ENCODE results near the gene COL20A1.

The COL20A1 gene

DNA sequence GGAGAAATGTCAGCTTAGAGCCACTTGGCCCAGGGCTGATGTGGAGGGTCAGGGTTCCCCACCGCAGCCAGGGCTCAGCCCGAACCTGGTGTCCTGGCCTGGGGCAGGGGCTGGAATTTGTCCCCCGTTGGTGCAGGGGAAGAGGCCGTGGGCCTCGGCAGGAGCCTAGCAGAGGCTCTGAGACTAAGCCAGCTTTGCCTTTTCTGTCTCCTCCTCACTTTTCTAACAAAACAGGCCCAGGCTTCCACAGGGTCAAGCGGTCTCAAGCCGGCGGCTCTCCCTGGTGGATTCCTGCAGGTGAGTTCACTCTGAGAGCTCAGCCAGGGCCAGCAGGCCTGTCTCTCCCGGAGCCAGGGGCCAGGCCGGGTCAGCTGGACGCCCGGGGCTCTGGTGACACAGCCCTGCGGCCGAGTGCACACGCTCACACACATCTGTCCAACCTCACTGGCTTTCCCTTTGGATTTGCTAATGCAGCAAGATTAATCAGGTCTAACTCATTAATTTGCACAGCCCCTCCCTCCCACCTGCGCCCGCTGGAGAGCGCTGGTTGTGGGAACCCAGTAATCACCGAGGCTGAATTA lies 71.1 kb downstream of the COL20A1 start:
- DNase-seq = no peak

DNA sequence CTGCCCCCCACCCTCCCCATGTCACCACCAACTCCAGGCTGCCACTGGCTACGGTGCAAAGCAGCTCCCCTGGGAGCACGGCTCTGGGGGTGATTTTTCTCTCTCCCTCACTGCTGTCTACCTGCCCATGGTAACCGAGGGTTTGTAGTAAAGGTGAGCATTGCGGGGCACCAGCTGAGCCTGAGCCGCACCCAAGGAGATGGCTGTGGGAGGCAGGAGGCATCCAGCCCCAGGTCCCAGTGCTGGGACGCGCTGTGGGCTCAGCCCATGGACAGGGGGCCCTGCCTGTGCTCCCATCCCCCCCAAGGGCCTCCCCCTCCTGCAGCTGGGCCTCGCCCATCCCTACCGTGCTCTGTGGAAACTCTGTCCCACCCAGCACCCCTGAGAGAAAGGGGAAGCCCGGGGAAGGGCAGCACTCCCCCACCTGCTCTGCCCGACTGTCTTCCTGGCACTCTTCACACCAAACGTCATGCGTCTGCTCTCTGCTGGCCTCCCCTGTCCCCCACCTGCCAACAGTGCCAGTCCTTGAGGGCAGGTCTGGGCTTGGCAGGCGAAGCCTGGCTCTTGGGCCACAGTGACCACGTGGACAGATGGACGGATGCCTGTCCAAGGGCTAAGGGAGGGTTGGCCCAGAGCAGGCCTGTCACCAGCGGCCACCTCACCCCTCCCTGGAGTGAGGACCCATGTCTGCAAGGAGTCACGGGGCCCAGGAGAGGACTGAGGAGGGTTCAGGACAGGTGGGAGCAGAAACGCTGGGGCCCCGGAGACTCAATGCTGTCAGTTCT lies 72.0 kb downstream of the COL20A1 start:
- no peak for DNase-seq

DNA sequence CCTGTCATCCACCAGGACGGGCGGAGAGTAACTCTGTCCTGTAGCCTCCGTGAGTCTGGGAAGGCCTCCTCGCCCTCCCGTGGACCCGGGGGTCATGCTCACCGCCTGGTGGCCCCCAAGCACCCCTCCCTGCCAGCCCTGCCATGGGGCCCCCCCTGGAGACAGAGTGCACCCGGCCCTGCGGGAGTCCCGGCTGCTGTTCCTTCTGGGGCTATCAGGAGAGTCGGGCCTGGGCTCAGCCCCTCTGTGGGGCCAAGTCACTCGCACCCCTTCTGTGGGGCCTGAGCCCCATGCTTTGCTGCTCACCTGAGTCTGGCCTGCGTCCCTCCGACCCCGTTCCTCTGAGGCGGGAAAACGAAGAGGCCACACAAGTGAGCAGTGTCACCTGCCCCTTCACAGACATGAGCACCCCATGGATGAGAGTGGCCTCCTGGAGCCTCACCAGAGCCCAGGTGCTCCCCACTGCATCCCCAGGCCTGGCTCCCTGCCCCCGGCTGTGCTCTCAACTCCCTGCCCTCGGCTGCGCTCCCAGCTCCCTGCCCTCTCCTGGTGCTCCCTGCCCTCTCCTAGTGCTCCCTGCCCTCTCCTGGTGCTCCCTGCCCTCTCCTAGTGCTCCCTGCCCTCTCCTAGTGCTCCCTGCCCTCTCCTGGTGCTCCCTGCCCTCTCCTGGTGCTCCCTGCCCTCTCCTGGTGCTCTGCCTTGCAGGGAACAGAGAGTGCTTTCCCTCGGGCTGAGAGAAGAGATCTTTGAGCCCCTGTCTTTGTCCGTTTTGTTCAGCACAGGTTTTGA lies 72.8 kb downstream of the COL20A1 start:
- no peak for DNase-seq

DNA sequence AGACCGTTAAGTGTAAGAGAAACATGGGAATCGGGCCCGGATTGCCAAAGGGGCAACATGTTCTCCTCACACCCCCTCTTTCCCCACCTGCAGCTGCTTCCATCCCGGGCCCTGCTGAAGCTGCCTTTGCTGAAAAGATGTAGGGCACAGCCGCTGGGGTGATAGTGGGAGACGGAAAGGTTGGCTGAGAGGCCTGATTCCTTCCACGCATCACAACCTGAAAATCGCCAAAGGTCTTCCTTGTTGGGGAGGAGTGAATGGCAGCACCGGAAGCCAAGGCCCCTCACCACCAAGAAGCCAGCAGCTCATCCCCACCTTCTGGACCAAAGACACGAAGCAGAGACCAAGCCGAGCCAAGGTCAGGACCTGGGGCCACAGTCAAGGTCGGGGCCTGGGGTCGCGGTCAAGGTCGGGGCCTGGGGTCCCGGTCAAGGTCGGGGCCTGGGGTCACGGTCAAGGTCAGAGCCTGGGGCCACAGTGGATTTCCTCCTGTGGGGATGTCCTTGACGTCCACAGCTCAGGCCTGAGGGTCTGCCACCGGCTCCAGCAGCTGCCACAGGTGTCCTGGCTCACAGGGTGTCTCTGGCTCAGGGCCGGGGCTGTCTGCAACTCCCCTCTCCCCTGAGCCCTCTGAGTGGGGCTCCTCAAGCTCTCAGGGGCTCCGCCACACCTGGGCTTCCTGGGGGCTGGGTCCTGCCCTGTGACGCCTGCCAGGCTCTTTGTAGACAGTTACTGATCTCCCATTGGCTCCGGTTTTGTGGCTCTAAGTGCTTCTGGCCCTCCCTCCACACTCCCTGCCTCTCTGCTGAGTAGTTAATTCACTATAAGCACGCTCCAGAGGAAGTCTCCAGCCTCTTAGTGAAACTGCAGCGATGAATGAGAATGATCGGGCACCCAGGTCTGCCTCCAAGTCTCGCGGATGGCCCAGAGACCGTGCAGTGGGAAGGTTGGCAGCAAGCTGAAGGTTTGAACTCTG lies 73.7 kb downstream of the COL20A1 start:
- DNase-seq = no peak

DNA sequence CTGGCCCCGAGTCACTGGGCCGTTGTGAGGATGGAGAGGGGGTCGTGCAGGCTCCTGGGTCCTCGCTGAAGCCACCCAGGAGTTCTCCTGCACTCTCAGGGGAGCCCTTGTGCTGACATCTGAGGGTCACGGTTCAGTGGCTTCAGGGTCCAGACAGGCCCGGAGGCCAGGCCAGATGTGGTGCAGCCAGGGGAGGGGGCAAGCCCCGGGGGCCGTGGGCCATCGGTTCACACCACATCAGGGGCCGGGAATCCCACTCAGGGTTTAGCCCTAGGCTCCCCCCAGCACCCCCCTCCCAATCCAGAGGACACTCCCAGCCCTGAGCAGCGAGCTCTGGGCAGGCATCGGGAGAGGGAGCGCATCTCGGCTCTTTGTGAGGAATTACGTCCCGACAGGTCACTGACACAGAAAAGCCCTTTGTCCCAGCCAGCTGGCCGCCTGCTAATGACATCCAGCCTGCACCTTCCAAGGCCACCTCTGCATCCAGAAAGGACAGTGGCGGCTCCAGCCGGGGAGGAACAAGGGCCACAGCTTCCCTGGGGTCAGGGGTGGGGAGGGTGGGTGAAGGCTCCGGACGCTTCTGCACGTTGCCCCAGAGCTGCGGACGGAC lies 74.6 kb downstream of the COL20A1 start:
- DNase-seq = no peak

DNA sequence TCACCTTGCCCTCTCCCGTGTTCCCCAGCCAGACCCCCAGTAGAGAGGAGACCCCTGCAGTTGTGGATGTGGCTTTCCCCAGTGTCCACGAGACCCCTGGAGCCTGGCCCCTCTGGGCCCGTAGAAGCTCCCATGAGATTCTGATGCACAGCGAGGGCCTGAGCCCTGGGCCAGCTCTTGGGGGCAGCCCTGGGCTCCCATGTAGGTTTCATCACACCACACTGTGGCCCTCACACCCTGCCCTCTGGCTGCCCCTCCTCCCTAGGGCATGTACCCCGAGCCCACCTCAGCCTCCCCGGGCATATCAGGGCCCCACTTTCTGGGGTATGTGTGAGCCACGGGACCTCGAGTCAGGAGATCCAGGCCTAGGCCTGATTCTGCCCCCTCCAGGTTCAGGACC lies 75.2 kb downstream of the COL20A1 start:
- no peak for DNase-seq

DNA sequence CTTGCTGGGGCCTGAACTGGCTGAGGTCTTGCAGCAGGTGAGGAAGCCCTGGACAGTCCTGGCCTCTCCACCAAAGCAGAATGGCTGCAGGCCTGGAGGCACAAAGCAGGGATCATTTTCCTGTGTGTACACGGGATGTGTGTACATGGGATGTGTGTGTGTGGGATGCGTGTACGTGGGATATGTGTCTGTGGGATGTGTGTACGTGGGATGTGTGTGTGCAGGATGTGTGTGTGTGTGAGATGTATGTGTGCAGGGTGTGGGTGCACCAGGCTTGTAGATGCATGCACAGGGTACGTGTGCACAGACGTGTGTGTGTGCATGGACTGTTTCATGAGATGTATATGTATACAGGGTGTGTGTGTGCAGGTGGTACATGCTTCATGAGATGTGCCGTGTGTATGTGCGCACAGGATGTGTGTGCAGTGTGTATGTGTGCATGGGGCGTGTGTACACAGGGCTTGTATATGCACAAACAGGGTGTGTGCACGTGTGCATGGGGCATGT lies 76.1 kb downstream of the COL20A1 start:
- no peak for DNase-seq

DNA sequence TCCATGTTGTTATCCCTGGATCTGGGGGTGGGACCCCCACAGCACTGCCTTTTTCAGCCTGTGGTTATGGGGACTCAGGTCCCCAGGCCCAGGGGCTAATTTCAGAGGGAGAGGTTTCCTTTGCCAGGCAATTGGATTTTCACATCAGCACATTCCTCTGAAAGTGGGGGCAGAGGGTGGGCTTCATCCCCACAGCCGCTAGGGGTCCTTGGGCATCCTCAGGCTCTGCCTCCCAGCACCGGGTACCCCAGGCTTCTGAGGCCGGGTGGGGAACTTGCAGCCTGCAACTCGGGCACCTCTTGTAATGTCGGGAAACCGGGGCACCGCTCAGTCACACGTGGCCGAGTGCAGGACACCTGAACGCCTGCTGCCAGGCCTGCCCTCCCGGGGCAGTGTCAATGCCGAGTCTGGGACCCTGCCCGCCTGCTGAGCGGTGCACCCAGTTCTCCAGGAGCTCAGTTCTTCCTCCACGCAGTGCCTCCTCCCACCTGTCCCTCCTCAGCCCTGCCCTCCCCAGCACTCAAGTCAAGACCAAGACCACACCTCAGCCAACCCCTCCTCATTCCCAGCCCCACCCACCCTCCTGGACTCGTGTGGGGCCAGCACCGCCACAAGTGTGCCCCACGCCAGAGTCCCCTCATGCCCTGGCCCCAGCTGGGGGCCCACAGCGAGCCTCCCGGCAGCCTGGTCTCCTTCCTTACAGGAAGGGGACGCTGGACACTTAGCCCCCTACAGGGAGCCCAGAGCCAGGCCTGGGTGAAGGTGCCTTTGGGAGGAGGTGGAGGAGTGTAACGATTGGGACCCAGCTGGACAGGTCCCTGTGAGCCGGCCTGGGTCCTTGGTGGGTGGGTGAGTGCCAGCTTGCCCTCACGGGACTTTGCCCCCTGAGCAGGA lies 77.0 kb downstream of the COL20A1 start:
- DNase-seq = no peak

DNA sequence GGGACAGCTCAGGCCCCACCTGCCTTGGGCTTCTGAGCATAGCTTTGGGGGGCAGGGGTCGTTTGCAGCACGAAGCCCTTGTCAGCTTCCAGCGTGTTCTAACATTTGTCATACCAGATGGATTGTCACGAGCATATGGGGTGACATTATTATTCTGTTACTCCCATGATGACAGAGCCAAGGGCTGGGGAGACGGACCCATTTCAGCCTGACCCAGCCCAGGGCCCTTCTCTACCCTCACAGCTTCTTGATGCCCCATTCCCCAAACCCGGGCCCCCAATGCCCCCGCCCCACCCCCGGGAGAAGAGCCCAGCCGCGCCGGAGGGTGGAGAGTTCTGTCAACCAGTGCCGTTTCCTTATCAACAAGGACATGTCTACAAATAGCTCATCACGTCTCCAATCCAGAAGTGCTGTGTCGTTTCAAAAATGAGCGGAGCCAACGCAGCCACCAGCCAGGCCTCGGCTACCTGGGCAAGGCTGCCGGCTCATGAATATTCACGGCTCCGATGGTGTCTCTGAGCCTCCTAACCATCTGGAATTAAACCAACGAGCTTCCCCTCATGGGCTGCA lies 77.7 kb downstream of the COL20A1 start:
- DNase-seq = no peak

DNA sequence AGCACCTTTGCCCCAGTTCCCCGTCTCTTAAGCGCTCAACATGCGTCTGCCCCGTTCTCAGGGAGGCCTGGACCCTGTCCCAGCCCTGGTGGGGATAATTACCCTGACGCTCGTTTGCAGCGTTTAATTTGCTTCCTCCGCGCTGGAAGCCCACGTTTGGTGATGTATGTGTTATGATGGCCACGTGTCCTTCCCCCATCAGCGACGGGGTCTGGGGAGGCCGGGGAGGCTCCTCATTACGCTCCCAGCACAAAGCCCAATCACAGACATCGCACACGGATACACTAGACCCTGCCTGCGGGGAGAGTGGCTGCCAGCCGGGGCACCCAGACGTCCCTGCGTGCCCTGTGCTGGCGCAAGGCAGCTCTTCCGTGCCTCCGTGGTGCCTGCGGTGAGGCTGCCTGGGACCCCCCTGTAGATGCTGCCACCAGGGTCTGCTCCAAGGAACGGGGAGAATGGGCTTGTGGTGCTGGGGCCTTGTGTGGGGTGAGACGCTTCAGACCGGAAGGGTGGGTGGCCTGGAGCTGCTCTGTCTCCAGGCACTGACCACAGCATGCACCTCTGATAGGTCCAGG lies 78.4 kb downstream of the COL20A1 start:
- DNase-seq = no peak

DNA sequence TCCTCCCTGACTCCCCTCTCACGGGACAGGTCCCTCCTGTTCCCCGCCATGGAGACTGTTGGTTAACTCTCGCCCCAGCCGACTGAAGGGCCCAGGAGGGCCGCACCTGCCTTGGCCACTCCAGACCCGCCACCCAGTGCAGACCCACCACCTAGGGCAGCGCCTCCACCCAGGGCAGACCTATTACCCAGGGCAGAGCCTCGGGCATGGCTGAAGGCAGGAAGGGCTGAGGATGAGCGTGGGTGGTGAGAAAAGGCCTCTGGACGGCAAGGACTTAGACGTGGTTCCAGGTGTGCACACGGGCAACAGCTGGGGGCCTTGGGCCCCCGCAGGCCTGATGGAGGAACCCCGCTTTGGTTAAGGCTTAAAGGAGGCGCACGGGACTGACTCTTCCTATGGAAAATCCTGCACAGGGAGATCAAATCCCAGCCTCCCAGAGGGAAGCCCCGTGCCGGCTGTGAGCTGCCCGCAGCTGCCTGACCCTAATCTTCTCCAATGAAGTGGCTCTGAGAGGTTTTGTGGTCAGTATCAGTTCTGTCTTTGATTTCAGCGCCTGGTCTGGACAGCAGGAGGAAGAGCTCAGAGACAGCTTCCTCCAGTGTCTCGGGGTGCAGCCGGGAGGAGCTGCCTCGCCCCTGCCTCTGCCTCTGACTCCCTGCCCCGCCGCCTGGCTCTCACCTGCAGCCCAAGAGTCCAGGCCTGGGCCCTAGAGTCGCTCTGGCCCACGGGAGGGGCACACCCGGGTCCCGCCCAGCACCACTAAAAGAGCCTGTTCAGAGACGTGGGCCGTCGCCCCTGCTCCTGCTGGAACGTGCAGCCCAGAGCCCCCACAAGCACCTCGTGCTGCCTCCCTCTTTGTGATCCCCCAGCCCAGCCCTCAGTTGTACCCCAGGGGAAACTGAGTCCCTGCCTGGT lies 80.2 kb downstream of the COL20A1 start:
- no peak for DNase-seq

DNA sequence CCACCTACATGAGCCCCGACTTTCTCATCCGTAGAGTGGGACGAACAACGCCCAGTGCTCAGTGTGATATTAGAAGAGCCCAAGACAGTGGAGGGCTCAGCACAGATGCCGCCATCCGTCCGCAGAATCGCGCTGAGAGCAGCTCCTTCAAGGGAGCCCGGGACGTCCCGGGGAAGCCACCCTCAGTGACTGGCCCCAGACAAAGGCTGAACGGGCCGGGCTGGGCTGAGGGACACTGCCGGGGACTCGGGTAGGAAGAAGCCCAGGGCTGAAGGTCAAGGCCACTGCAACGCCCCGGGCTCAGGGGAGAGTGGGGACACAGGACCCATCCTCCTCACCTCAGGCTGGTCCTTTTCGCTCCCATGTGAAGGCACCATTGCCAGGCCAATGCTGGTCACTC lies 81.0 kb downstream of the COL20A1 start:
- no peak for DNase-seq

DNA sequence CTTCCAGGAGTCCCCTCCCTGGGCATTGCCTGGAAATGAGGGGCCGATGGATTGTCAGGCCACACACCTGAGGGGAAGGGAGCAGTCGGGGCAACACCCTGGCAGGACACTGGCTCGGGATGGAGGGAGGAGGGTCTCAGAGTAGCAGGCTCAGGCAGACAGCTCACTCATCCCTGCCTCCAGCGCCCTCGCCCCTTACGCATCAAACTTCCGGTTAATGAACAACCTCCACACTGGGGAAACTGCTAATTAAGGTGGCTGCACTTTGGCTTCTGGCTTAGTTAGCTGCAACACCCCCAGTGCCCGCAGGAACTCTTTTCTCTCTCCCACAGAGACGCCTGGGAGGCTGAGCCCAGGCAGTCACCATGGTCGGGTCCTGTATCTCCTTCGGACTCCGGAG lies 81.5 kb downstream of the COL20A1 start:
- no peak for DNase-seq

DNA sequence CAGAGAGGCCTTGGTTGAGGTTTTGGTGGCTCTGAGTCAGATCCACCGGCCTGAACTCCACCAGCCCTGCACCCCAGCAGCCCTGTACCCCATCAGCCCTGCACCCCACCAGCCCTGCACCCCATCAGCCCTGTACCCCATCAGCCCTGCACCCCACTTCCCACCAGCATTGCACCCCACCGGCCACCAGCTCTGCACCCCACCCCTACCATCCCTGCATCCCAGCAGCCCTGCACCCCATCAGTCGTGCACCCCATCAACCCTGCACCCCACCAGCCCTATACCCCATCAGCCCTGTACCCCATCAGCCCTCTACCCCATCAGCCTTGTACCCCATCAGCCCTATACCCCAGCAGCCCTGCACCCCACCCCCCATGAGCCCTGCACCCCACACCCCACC lies 82.5 kb downstream of the COL20A1 start:
- no peak for DNase-seq

DNA sequence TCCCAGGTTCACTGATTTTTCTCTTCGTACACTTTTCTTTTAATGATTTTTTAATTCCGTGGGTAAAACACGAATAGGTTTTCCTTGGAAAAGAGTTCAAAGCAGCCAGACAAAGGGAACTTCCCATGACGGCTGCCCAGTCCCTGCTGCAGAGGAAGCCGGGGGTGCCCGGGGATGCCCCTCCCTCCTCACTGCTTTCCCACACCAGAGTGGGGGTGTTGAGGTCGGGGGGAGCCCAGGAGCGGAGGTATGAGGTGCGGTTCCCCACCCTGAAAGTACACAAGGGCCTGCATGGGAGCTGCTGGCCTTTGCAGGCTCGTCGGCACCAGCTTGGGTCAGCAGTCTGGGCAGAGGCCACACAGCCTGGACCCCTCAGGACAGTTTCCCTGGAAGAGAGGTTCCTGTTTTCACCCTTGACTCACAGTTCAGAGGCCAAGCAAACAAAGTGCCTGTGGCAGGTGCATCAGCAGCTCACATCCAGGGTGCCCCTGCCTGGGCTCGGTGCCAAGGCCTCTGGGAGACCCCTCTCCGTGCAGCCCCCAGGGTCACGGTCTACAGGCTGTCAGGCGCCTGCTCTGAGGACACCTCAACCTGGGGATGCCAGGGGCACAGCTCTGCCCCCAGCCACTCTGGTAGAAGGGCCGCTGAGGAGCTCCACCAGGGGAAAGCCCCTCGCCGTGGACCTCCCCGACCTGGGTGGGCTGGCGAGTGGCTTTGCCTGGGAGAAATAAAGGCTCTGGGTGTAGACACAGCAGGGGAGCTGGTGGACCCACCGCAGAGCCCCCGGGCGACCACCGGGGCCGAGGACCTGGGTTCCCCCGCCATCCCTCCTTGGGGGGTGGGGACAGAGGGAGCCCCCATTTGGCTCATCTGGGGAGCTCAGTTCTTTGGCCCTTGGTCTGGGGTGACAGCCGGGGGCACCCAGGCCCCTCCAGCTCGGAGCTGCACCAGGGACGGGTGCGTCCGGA lies 83.6 kb downstream of the COL20A1 start:
- DNase-seq = no peak

DNA sequence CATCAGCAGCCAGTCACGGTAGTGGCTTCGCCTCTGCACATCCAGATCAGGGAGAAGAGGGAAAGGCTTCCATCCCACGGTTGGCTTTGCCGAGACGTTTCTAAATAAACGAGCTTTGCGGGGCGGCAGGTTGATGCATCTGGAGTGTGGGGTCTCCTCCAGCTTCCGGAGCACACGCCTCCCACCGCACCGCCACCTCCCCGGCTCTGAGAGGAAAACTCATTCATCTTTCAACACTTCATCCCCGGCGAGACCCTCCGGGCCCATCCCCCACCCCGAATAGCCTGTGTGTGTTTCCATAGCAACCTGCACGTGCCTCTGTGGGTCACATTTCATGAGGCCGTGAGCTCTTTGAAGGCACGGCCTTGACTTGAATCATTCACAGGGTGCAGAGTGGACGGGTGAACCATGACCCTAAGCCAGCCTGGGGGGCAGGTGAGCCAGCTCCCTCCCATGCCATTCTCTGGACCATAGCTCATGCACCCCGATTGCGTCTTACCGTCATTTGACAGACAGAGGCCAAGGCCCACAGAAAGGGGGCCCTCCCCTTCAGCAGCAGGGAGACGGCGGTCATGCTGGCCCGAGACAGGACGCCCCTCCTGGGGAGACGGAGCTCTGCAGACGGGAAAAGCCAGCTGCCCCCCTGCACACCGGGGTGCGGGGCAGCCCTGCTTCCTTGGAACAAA lies 84.4 kb downstream of the COL20A1 start:
- DNase-seq = no peak

DNA sequence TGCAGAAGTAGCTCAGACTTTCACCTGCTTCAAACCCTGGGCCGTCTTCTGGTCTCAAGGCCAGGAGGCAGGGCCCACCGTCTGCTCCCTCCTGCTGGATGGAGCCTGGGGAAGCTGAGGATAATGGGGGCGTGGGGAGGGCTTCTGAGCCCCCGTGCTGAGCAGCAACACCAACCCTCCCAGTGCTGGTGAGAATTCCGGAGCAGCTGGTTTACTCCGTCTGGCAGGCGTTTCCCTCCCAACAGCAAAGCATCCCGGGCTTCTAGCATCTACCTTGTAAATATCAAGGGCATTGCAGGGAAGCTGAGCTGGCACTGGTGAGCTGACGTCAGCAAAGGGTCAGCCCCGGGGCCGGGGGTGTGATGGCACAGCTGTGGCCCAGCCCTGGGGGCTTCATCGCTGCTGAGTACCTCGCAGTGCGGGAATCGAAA lies 85.0 kb downstream of the COL20A1 start:
- DNase-seq = no peak
